HT-29 (cell line): ENCODE results near the gene CASP8. TPM values are rescaled to one million over a fixed set of nuclear protein-coding genes. Genes with fewer than 3 reads are reported as not detected.

Experiments used
- small RNA-seq: library from RNA; depleted of rRNA; stranded (forward); fragments of <200 nt; gene quantifications from one replicate; pipeline ENCODE3, GENCODE V24; 2014
- total RNA-seq: library from RNA; depleted of rRNA; stranded (reverse); fragments of >200 nt; shearing (Covaris generic); gene quantifications from 2 replicates; pipeline ENCODE4 v1.2.3, GENCODE V29; 2014; rRNA removed

Gene CASP8
- total RNA-seq, 1 experiment from 2014 or later = 19.4 TPM

Small RNA genes lying within 50 kb of the gene (small RNA-seq; reads per million reads assigned to genes)
- not detected for gene MTND4LP13

Other genes with a start within 250 kb of the CASP8 start
- 2.8 and 4.0 TPM in 2 replicates for gene HYCC2, start 188.9 kb upstream of the CASP8 start, total RNA-seq
- 75.3 and 82.9 TPM in 2 replicates for gene NDUFB3, start 188.5 kb upstream of the CASP8 start, total RNA-seq
- gene CFLAR, start 144.4 kb upstream of the CASP8 start, total RNA-seq = 30.6 and 41.2 TPM in 2 replicates
- gene CASP10, start 77.4 kb upstream of the CASP8 start, total RNA-seq = 2.5 and 6.3 TPM in 2 replicates
- gene FLACC1, start 96.8 kb downstream of the CASP8 start, total RNA-seq = 0.13 and 1.2 TPM in 2 replicates
- 6.8 and 10.0 TPM in 2 replicates for gene TRAK2, start 190.9 kb downstream of the CASP8 start, total RNA-seq
- 7.6 and 8.1 TPM in 2 replicates for gene STRADB, start 191.2 kb downstream of the CASP8 start, total RNA-seq